Right lobe of liver (tissue), 6 donors: ENCODE results near the gene KCNJ16. TPM values are rescaled to one million over a fixed set of nuclear protein-coding genes. Genes with fewer than 3 reads are reported as not detected.
A peak's percentile ranks its signal among the peaks of the same experiment; 100 is the strongest.

Experiments
- ATAC-seq, 4 donors: fragments of 200-7000 bp; cut with Tn5 transposase; one replicate each; pipeline ENCODE4 v1.9.1; 2020; ENCODE audit warnings: mild to moderate bottlenecking in 4 of 4, moderate library complexity in 4 of 4
- DNase-seq, 3 donors: peaks; one replicate each; pipeline ENCODE4 v3.0.0-alpha.2; 2020
- H3K27ac ChIP-seq, 3 donors: fragments of 200-600 bp; one replicate each; pipeline ENCODE4 v1.8.0; 2022
- H3K27me3 ChIP-seq, 2 donors: fragments of 200-600 bp; one replicate each; pipeline ENCODE4 v1.8.0; 2022
- H3K36me3 ChIP-seq, 4 donors: fragments of 200-600 bp; sonication (generic) in 1 of 4; one replicate each; pipeline versions ENCODE4 v1.5.1 to v1.8.0; 2017 to 2022; ENCODE audit warnings: control low read depth in 1 of 4
- H3K4me1 ChIP-seq, 4 donors: fragments of 200-600 bp; sonication (generic) in 1 of 4; one replicate each; pipeline versions ENCODE4 v1.5.1 to v1.8.0; 2017 to 2022; ENCODE audit warnings: control low read depth in 1 of 4
- H3K4me3 ChIP-seq, 3 donors: fragments of 200-600 bp; one replicate each; pipeline ENCODE4 v1.8.0; 2022
- H3K9me3 ChIP-seq, 4 donors: fragments of 200-600 bp; sonication (generic) in 1 of 4; one replicate each; pipeline versions ENCODE4 v1.5.1 to v1.8.0; 2017 to 2022; ENCODE audit warnings: control low read depth in 1 of 4
- POLR2A ChIP-seq: fragments of 450-650 bp; IDR thresholded peaks from one replicate; pipeline ENCODE4 v1.6.1; 2017; ENCODE audit warnings: antibody characterized with exemption, mild to moderate bottlenecking
- WGBS: methylation state at CpG from one replicate; pipeline ENCODE4 v1.1.6; 2018; ENCODE audit warnings: low coverage, low lambda C conversion rate; ENCODE audit not compliant: insufficient coverage; ENCODE audit errors: missing lambda C conversion rate; 5-methylcytosine and 5-hydroxymethylcytosine counted together
- intact Hi-C, 2 donors: fragments of 100-400 bp; cut with DNase I; formaldehyde crosslinking; loops; one replicate each; pipeline versions ENCODE4 v1.11.2 to v1.14.1; 2022
- total RNA-seq, 6 experiments: library from RNA; depleted of rRNA in 2 of 6; stranded (reverse); fragments of >200 nt in 2 of 6; fragmentation: NEBNext Ultra II Directional in 3 of 6; extraction: Animal tissue kit (Norgen Biotek cat#: 25700) in 3 of 6; gene quantifications; one replicate each; pipeline versions ENCODE4 v1.1.0 to v1.2.4, GENCODE V29; 2016 to 2023
- TF ChIP-seq, protein P1 (sequence below), 4 donors: fragments of 200-600 bp in 3 of 4; fragments of 450-650 bp in 1 of 4; IDR thresholded peaks; one replicate each; pipeline versions ENCODE4 v1.5.1 to v1.8.0; 2016 to 2022; ENCODE audit warnings: antibody characterized with exemption in 4 of 4, mild to moderate bottlenecking in 2 of 4
- donor health status: DM: no; HTN: yes; CAD: no.
- donor health status: DM: no; HTN: no; CAD: no.
- donor health status: DM: no; HTN: no; CAD: no.
- donor health status: DM: no; HTN: yes; CAD: no.
- donor health status: DM: no; HTN: yes; CAD: no.

Gene KCNJ16
- total RNA-seq, 6 experiments from 2014 or later: 0.07 to 2.1 (median 0.85) TPM

DNA sequence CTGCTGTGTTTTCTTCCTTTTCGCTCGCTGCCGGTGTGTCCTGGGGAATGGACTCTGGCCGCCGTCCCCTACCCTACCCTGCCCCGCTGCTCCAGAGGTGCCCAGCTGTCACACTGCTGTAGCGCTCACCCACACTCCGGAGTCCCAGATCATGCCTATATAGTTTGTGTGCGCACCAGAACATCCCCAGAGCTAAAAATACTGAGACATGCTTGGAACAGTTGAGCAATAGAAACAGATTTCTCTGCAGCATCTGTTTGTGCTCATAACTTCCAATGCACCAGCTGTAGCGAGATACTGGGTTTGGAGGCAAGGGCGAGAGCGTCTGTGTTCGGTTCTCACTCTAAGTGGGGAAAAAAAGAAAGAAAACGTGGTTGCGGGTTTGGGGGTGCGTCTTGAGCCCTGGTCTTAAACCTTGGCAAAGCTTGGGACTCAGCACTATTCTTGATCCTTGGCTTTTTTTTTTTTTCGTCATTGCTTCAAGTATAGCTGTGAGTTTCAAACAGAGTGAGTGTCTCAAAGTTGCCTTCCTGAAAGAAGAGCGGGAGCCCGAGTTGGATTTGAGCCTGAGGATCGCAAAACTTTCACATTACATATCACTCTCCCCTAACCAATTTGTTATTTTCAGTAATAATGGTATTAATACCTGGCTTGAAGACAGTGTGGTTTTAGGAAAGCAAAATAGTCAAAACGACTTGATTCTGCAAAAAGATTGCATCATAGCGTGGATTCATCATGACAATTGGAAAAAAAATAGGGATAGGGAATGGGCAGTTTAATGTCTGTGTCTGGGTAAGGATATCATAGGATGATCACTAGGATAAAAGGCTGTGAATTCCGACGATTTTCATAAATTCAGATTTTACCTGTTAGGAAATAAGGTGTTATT lies 94.9 kb downstream of the KCNJ16 start:
- intact Hi-C loops: no loop called here
- no peaks in the 10 kb centered on the region for H3K9me3 ChIP-seq
- H3K36me3 ChIP-seq: no peaks in the 10 kb centered on the region
- H3K27ac ChIP-seq: peak overlapping the region in 1 of 3 donors; percentile 6
- H3K4me1 ChIP-seq: peaks cover 0 to 12% (median 0%) of the 10 kb centered on the region in 4 donors
- DNase-seq: no peak
- 10% methylated on average over 19 of the region's 24 CpGs for WGBS
- peak overlapping the region; percentile 36 to 53 (median 46) for H3K4me3 ChIP-seq
- peaks cover 0 to 12% of the 10 kb centered on the region in 2 donors for H3K27me3 ChIP-seq
- no peak for TF ChIP-seq POLR2A
- TF ChIP-seq, protein P1, sequence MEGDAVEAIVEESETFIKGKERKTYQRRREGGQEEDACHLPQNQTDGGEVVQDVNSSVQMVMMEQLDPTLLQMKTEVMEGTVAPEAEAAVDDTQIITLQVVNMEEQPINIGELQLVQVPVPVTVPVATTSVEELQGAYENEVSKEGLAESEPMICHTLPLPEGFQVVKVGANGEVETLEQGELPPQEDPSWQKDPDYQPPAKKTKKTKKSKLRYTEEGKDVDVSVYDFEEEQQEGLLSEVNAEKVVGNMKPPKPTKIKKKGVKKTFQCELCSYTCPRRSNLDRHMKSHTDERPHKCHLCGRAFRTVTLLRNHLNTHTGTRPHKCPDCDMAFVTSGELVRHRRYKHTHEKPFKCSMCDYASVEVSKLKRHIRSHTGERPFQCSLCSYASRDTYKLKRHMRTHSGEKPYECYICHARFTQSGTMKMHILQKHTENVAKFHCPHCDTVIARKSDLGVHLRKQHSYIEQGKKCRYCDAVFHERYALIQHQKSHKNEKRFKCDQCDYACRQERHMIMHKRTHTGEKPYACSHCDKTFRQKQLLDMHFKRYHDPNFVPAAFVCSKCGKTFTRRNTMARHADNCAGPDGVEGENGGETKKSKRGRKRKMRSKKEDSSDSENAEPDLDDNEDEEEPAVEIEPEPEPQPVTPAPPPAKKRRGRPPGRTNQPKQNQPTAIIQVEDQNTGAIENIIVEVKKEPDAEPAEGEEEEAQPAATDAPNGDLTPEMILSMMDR (IDR thresholded peaks at IDR 0.05): no peak
- peak; percentile 5 to 31 (median 13) for ATAC-seq

DNA sequence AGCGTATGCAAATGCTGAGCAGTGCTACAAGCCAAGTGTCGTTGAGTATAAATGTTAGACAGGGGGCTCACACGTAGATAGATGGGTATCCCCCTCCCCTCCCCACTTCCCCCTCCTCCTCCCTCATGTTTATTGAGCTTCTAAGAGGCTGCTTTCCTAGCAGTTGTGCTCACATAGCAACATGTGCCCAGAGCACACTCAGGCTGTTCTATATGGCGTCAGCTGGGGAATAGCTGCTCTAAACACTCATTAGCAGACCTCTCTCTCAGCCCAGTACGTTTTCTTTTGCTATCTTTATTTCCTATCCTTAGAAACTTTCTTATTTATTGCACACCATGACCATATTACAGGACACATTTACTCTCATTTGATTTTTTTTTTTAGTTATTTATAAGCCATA lies 96.1 kb downstream of the KCNJ16 start:
- WGBS: 28% methylated on average over 5 of the region's 5 CpGs
- no peak for ATAC-seq
- H3K36me3 ChIP-seq: no peaks in the 10 kb centered on the region
- intact Hi-C loops: no loop called here
- no peaks in the 10 kb centered on the region for H3K9me3 ChIP-seq
- peaks cover 0 to 9% of the 10 kb centered on the region in 2 donors for H3K27me3 ChIP-seq
- H3K4me3 ChIP-seq: peak overlapping the region in 1 of 3 donors; percentile 53
- H3K4me1 ChIP-seq: peaks cover 0 to 12% (median 0%) of the 10 kb centered on the region in 4 donors
- no peak for DNase-seq
- H3K27ac ChIP-seq: no peak overlapping the region
- no peak for TF ChIP-seq POLR2A
- TF ChIP-seq, protein P1 (IDR thresholded peaks at IDR 0.05): no peak

DNA sequence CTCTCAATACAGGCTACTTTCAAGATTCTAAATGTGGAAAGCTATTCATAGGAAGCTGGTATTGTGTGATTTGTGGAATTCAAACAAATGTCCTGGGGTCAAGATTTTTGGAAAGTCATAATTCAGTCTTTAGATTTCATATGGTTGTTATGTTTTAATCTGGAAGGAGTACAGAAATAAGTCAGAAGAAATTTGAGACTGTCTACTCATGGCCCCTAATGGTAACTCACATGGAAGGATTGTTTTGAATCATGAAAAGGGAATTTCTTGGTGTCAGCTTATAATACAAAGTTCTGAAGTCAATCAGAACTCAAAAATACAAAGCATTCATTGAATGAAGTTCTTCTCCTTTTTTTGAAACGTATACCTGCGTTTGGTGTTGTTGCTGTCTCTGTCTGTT lies 97.4 kb downstream of the KCNJ16 start:
- DNase-seq (no peak), ATAC-seq (no peak)
- 30% methylated on average over 2 of the region's 2 CpGs for WGBS
- no peak for TF ChIP-seq POLR2A
- TF ChIP-seq, protein P1 (IDR thresholded peaks at IDR 0.05): no peak
- Histone ChIP-seq H3K4me3 (no peak overlapping the region), H3K27me3 (peaks cover 0 to 6% of the 10 kb centered on the region in 2 donors), H3K36me3 (no peaks in the 10 kb centered on the region), H3K4me1 (peaks cover 0 to 12% (median 0%) of the 10 kb centered on the region in 4 donors), H3K9me3 (no peaks in the 10 kb centered on the region), H3K27ac (no peak overlapping the region)
- intact Hi-C loops: no loop called here

DNA sequence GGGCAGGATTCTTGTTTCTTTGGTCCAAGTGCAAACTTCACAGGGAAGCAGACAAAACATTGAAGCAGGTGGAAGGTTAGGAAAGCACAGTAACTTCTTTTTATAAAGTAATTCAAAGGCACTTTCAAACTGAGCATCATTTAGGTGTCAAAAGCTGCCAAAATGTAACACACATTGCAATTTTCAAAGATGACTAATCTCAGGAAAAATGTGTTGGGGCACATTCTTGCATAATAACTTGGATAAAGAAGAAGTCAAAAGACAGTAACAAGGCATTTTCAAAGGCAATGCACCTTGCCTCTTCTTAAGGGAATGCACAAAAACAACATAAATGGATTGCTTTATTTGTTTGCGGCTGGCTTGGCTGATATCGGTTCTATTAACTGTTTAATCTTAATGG lies 97.9 kb downstream of the KCNJ16 start:
- TF ChIP-seq, protein P1 (IDR thresholded peaks at IDR 0.05): no peak
- no peak for TF ChIP-seq POLR2A
- Histone ChIP-seq H3K9me3 (no peaks in the 10 kb centered on the region), H3K36me3 (no peaks in the 10 kb centered on the region), H3K27ac (no peak overlapping the region), H3K4me3 (no peak overlapping the region), H3K4me1 (peaks cover 0 to 12% (median 0%) of the 10 kb centered on the region in 4 donors), H3K27me3 (peaks cover 0 to 6% of the 10 kb centered on the region in 2 donors)
- ATAC-seq: no peak
- 57% methylated on average over 2 of the region's 2 CpGs for WGBS
- intact Hi-C loops: no loop called here
- DNase-seq: no peak
